MM.1S (cell line): Measurements from ENCODE around the gene CHRNA4.

ENCODE experiments used
- CTCF ChIP-seq: fragments of 300-600 bp; sonication (generic); IDR thresholded peaks from 2 replicates; pipeline ENCODE4 v1.5.1; 2016; ENCODE audit warnings: antibody characterized with exemption, low read length, mixed read lengths
- EZH2 ChIP-seq: fragments of 300-600 bp; sonication (generic); optimal IDR thresholded peaks from 2 replicates; pipeline ENCODE3; 2017; ENCODE audit warnings: low read depth, mild to moderate bottlenecking, antibody characterized with exemption, low read length, mixed read lengths
- EZH2phosphoT487 ChIP-seq: fragments of 300-600 bp; sonication (generic); IDR thresholded peaks from 2 replicates; pipeline ENCODE4 v1.6.1; 2018; ENCODE audit warnings: antibody characterized with exemption, low read length

GRCh38 chr20:63331741-63332400, 29.3 kb downstream of the CHRNA4 start:
- TF ChIP-seq CTCF (no peak), EZH2 (no peak), EZH2phosphoT487 (no peak)
